GM21526 (cell line): ENCODE data around the gene PLA2G4C.
"Not testable (repeated sequence)": the region's sequence is repeated elsewhere in the genome, so short reads cannot be mapped to it uniquely, and the experiment has no call there.

Experiments
- ATAC-seq: cut with Tn5 transposase; IDR thresholded peaks from one replicate; pipeline ENCODE4 v1.9.1; 2021; ENCODE audit warnings: moderate library complexity; ENCODE audit not compliant: unreplicated experiment, low FRiP score

The PLA2G4C gene

DNA sequence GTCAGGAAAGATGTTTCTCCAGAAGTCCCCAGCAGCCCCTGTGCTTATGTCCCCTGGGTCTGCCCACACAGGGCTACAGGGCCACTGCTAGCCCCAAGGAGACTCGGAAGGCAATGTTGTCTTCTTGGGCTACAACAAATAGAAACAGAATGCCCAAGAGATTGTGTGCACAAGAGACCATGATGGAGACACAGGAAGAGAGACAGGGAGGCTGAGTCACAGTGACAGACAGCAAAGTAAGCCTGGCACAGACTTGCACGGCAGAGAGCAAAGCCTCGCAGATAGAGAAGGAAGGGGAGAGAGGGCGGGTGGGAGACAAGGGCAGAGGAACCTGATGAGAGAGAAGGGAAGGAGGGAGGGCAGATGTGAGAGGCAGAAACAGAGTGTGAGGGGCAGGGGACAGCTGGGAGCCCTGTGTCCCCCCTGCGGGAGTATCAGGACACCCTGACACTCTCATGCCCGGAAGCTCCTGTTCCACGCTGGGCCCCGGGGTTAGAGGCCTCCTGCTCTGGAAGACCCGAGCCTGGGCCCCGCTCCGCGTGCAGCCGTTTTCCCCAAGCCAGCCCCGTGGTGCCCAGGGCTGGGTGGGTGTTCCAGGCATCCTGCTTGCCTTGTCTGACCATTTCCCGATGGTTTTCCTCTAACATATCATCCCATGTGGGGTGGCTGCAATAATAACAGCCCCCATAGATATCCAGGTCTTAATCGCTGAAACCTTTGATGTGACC lies 2.7 kb upstream of the PLA2G4C start:
- no peak for ATAC-seq

DNA sequence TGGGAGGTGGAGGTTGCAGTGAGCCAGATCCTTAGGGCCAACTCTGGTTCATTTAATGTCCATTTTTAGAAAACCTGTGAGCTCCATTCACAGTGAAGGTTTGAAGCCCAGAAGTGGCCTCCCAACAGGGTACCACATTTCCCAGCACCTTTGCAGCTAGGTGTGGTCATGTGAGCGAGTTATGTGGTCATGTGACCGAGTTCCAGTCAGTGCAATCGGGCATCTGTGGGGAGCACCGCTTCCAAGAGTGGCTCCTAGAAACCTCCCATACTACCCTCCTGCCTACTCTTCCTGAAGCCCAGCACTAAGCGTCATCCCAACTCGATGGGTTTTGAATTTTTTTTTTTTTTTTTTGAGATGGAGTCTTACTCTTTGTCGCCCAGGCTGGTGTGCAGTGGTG lies 663 bp upstream of the PLA2G4C start:
- ATAC-seq, result no peak

DNA sequence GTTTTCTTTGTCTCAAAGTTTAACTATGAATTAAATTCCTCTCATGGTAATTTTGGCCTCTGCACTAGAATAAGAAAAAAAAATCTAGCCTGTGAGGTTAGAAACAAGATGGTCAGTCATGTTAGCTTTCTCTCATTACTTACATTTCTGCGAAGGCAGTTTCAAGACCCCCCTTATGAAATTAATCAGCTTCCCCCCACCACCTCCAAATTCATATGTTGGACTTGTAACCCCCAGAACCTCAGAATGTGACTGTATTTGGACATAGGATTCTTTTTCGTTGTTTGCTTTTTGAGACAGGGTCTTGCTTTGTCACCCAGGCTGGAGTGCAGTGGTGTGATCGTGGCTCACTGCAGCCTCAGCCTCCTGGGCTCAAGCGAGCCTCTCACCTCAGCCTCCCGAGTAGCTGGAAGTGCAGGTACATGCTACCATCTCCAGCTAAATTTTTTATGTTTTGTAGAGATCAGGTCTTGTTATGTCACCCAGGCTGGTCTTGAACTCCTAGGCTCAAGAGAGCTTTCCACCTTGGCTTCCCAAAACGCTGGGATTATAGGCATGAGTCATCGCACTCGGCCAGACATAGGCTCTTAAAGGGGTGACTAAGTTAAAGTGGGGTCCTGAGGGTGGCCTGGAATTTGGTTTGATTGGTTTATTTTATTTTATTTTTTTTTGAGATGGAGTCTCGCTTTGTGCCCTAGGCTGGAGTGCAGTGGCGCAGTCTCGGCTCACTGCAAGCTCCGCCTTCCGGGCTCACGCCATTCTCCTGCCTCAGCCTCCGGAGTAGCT lies 1.4 kb downstream of the PLA2G4C start:
- no peak for ATAC-seq

GRCh38 chr19:48103922-48104321 lies 6.7 kb downstream of the PLA2G4C start:
- ATAC-seq, result no peak

- no peak for ATAC-seq
Measured at GRCh38 chr19:48102870-48103751, 7.5 kb downstream of the PLA2G4C start.

- no peak for ATAC-seq
Measured at GRCh38 chr19:48095612-48096175, 14.9 kb downstream of the PLA2G4C start.

DNA sequence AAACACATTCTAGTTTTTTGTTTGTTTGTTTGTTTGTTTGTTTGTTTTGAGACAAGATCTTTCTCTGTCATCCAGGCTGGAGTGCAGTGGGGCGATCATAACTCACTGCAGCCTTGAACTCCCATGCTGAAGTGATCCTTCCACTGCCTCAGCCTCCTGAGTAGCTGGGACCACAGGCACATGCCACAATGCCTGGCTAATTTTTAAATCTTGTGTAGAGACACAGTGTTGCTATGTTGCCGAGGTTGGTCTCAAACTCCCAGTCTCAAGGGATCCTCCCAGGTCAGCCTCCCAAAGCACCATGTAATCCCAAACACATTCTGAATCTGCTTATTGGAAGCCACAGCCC lies 15.8 kb downstream of the PLA2G4C start:
- ATAC-seq, result no peak

- ATAC-seq, result no peak
Measured at GRCh38 chr19:48094129-48094854, 16.3 kb downstream of the PLA2G4C start.

GRCh38 chr19:48091111-48091718 lies 19.4 kb downstream of the PLA2G4C start:
- ATAC-seq, result not testable (repeated sequence)

GRCh38 chr19:48090281-48090802 lies 20.3 kb downstream of the PLA2G4C start:
- ATAC-seq, result no peak

DNA sequence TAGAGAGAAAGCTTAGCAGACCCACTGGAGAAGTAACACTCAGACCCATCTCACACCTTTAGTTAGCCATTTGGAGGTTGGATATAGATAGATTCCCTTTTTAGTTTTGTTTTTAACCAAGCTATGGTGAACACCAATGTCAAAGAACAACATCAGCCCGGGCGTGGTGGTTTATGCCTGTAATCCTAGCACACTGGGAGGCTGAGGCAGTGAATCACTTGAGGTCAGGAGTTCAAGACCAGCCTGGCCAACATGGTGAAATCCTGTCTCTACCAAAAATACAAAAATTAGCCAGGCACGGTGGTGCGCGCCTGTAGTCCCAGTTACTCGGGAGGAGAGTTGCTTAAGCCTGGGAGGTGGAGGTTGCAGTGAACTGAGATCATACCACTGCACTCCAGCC lies 21.6 kb downstream of the PLA2G4C start:
- ATAC-seq, result not testable (repeated sequence)

- ATAC-seq, result no peak
Measured at GRCh38 chr19:48085904-48086864, 24.4 kb downstream of the PLA2G4C start.

- no peak for ATAC-seq
Measured at GRCh38 chr19:48085076-48085475, 25.5 kb downstream of the PLA2G4C start.

GRCh38 chr19:48081106-48081505 lies 29.5 kb downstream of the PLA2G4C start:
- no peak for ATAC-seq

GRCh38 chr19:48070177-48070769 lies 40.3 kb downstream of the PLA2G4C start:
- ATAC-seq, result not testable (repeated sequence)

GRCh38 chr19:48069435-48069834 lies 41.2 kb downstream of the PLA2G4C start:
- no peak for ATAC-seq

- no peak for ATAC-seq
Measured at GRCh38 chr19:48064509-48064908, 46.1 kb downstream of the PLA2G4C start.
